PC-3 (cell line): ENCODE measurements around the gene SLC9A4. TPM values are rescaled to one million over a fixed set of nuclear protein-coding genes. Genes with fewer than 3 reads are reported as not detected.
A peak's percentile ranks its signal among the peaks of the same experiment; 100 is the strongest.

ENCODE experiments used
- ATAC-seq: fragments of 200-7000 bp; cut with Tn5 transposase; 2 replicates; pipeline ENCODE4 v1.9.1; 2020; ENCODE audit warnings: mild to moderate bottlenecking, moderate library complexity
- BruUV-seq: library from RNA; stranded (reverse); fragments of 400-500 nt; replicated peaks from 2 replicates; lab custom pipeline; 2021; lab: Mats Ljungman, UMichigan
- CTCF ChIA-PET: fragments of 300-600 bp; sonication (Branson Sonifier 250); formaldehyde crosslinking; loops from one replicate; lab custom pipeline; 2022; ENCODE audit warnings: antibody characterized with exemption; lab: Charles Lee
- POLR2A ChIA-PET: fragments of 300-600 bp; sonication (Branson Sonifier 250); formaldehyde crosslinking; loops from one replicate; lab custom pipeline; 2022; ENCODE audit warnings: antibody characterized with exemption; ENCODE audit not compliant: unreplicated experiment; lab: Charles Lee
- DNase-seq: peaks from one replicate; pipeline ENCODE4 v3.0.0-alpha.2; 2015
- H2AFZ ChIP-seq: fragments of 300-600 bp; sonication (generic); 2 replicates; pipeline ENCODE4 v1.6.0; 2016; ENCODE audit warnings: antibody characterized with exemption, low read length
- H3F3A ChIP-seq: fragments of 300-600 bp; sonication (generic); one replicate; pipeline ENCODE4 v1.6.0; 2017; ENCODE audit warnings: antibody characterized with exemption, low read length, control low read depth, mild to moderate bottlenecking; ENCODE audit not compliant: unreplicated experiment
- H3K27ac ChIP-seq: fragments of 300-600 bp; sonication (generic); 2 replicates; pipeline ENCODE4 v1.5.1; 2016; ENCODE audit warnings: mild to moderate bottlenecking, low read length
- H3K27me3 ChIP-seq: fragments of 300-600 bp; sonication (generic); 2 replicates; pipeline ENCODE4 v1.6.1; 2016; ENCODE audit warnings: low read length, mixed read lengths
- H3K36me3 ChIP-seq: fragments of 300-600 bp; sonication (generic); 2 replicates; pipeline ENCODE4 v1.6.1; 2016; ENCODE audit warnings: low read depth, mixed run types, low read length, mixed read lengths
- H3K4me1 ChIP-seq: fragments of 300-600 bp; sonication (generic); 2 replicates; pipeline ENCODE4 v1.5.1; 2016; ENCODE audit warnings: low read length; ENCODE audit not compliant: insufficient read depth
- H3K4me2 ChIP-seq: fragments of 300-600 bp; sonication (generic); 2 replicates; pipeline ENCODE4 v1.6.0; 2016; ENCODE audit warnings: low read length
- H3K4me3 ChIP-seq: fragments of 300-600 bp; sonication (generic); 2 replicates; pipeline ENCODE4 v1.5.1; 2016; ENCODE audit warnings: mild to moderate bottlenecking, low read length, mixed read lengths
- H3K79me2 ChIP-seq: fragments of 300-600 bp; sonication (generic); 2 replicates; pipeline ENCODE4 v1.6.1; 2017; ENCODE audit warnings: low read length, mixed read lengths
- H3K9ac ChIP-seq: fragments of 300-600 bp; sonication (generic); 2 replicates; pipeline ENCODE4 v1.6.0; 2016; ENCODE audit warnings: mild to moderate bottlenecking, low read length
- H3K9me2 ChIP-seq: fragments of 300-600 bp; sonication (generic); replicated peaks from 2 replicates; pipeline ENCODE4 v1.6.1; 2016; ENCODE audit warnings: mixed run types, low read length, mixed read lengths
- H3K9me3 ChIP-seq: fragments of 300-600 bp; sonication (generic); 2 replicates; pipeline ENCODE4 v1.6.1; 2016; ENCODE audit warnings: low read length, mixed read lengths
- H4K20me1 ChIP-seq: fragments of 300-600 bp; sonication (generic); 2 replicates; pipeline ENCODE4 v1.6.1; 2016; ENCODE audit warnings: low read length, mixed read lengths
- EZH2 ChIP-seq: fragments of 300-600 bp; sonication (generic); IDR thresholded peaks from one replicate; pipeline ENCODE4 v1.6.1; 2017; ENCODE audit warnings: antibody characterized with exemption, mild to moderate bottlenecking, low read length; ENCODE audit not compliant: unreplicated experiment
- EZH2phosphoT487 ChIP-seq: fragments of 300-600 bp; sonication (generic); IDR thresholded peaks from 2 replicates; pipeline ENCODE4 v1.6.1; 2018; ENCODE audit warnings: mild to moderate bottlenecking, antibody characterized with exemption, low read length, borderline replicate concordance
- intact Hi-C: fragments of 100-400 bp; cut with micrococcal nuclease; formaldehyde crosslinking; loops from 2 replicates; pipeline ENCODE4 v1.9.0; 2023
- total RNA-seq: library from RNA; depleted of rRNA; stranded (reverse); fragments of >200 nt; gene quantifications from 2 replicates; pipeline ENCODE4 v1.2.3, GENCODE V29; 2014
- TF ChIP-seq, protein P1 (sequence below): fragments of 300-600 bp; sonication (generic); conservative IDR thresholded peaks from 2 replicates; pipeline ENCODE4 v1.5.1; 2017; ENCODE audit warnings: antibody characterized with exemption, low read depth, mild to moderate bottlenecking, low read length

SLC9A4 gene
- total RNA-seq, 1 experiment from 2014 or later, result 0.04 TPM

DNA sequence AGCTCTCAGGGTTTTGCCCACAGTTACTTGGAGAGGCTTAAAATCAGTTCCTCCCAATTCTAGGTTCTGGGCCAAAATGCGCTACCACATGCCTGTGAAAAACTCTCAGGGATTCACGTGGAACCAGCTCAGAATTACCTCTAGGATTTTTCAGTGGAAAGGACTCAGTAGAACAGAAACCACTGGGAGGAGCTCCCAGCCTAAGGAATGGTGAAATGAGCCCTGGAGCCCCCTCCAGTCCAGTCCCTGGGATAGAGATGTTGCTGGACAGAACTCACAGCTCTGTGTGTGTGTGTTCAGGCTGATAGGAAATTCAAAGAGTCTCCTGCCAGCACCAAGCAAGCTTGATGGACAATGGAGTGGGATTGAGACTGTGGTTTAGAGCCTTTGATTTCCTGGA lies 21.1 kb upstream of the SLC9A4 start:
- CTCF ChIA-PET, result interaction anchor here (0.6 kb wide), 2 partner anchors 21 to 439 kb away, joined by 3 to 4 read pairs; partner anchors contain the start of gene SLC9A4
- POLR2A ChIA-PET, result no interaction called here
- Histone ChIP-seq H3K9ac (no peak overlapping the region), H3K27ac (no peak overlapping the region), H3K36me3 (no peaks in the 10 kb centered on the region), H3K79me2 (no peaks in the 10 kb centered on the region), H3F3A (no peaks in the 10 kb centered on the region), H3K27me3 (0 out of 2 replicates have a peak, but pooled peaks cover 5% of the 10 kb centered on the region), H3K4me3 (no peak overlapping the region), H2AFZ (no peak overlapping the region), H3K9me2 (no peaks in the 10 kb centered on the region), H3K9me3 (no peaks in the 10 kb centered on the region), H3K4me1 (no peaks in the 10 kb centered on the region), H4K20me1 (no peaks in the 10 kb centered on the region), H3K4me2 (no peak overlapping the region)
- DNase-seq, result peak; percentile 22
- TF ChIP-seq, protein P1, sequence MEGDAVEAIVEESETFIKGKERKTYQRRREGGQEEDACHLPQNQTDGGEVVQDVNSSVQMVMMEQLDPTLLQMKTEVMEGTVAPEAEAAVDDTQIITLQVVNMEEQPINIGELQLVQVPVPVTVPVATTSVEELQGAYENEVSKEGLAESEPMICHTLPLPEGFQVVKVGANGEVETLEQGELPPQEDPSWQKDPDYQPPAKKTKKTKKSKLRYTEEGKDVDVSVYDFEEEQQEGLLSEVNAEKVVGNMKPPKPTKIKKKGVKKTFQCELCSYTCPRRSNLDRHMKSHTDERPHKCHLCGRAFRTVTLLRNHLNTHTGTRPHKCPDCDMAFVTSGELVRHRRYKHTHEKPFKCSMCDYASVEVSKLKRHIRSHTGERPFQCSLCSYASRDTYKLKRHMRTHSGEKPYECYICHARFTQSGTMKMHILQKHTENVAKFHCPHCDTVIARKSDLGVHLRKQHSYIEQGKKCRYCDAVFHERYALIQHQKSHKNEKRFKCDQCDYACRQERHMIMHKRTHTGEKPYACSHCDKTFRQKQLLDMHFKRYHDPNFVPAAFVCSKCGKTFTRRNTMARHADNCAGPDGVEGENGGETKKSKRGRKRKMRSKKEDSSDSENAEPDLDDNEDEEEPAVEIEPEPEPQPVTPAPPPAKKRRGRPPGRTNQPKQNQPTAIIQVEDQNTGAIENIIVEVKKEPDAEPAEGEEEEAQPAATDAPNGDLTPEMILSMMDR, result peak; percentile 29; the same call in 1 of the 2 replicates
- no peak for TF ChIP-seq EZH2
- intact Hi-C loops, result no loop called here
- no peak for ATAC-seq
- BruUV-seq, result no TSS peak

- intact Hi-C loops, result no loop called here
- no peak for TF ChIP-seq EZH2
- no peak for TF ChIP-seq EZH2phosphoT487
- TF ChIP-seq, protein P1, result no peak
- H3K4me2 ChIP-seq, result no peak overlapping the region
Observed at GRCh38 chr2:102453501-102453900, 19.5 kb upstream of the SLC9A4 start.

DNA sequence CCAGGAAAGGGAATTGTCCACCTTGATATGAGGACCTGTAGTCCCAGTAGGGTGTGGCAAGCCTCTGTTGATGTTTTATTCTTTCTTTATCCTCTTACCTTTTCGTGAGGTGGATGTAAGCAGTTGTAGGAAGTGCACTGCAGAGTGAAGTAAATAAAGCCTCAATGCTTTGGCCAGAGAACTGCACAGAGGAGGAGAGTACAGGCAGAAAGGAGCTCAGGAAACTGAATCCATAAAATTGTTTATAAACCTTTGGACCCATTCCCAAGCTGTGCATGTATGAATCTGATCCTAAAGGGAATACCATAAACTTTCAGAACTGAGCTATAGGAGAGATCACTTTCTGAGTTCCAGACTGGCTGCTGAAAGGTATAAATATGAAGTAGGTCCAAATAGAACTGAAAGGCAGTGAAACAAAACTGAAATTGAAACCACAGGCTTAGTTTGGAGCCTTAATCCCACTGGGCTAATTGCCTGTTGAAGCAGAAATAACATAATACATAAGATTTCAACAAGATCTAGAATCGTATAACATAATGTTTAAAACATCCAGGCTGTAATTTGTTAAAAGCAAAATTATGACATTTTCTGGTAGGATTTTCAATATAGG lies 17.9 kb upstream of the SLC9A4 start:
- Histone ChIP-seq H3F3A (no peaks in the 10 kb centered on the region), H3K9me2 (no peaks in the 10 kb centered on the region), H3K9me3 (no peaks in the 10 kb centered on the region), H3K36me3 (no peaks in the 10 kb centered on the region), H3K4me2 (no peak overlapping the region), H3K4me1 (no peaks in the 10 kb centered on the region), H3K27ac (no peak overlapping the region), H3K9ac (no peak overlapping the region), H4K20me1 (no peaks in the 10 kb centered on the region), H3K4me3 (no peak overlapping the region), H3K79me2 (no peaks in the 10 kb centered on the region), H3K27me3 (peaks cover 16% of the 10 kb centered on the region; the same call in 1 of the 2 replicates), H2AFZ (no peak overlapping the region)
- ATAC-seq (no peak), DNase-seq (no peak)
- intact Hi-C loops, result no loop called here
- POLR2A ChIA-PET, result no interaction called here
- no TSS peak for BruUV-seq
- CTCF ChIA-PET, result no interaction called here
- TF ChIP-seq, protein P1, result no peak
- TF ChIP-seq EZH2 (no peak), EZH2phosphoT487 (no peak)

More at GRCh38 chr2:102453501-102453900, 19.5 kb upstream of the SLC9A4 start:
- no peak overlapping the region for H3K4me3 ChIP-seq
- POLR2A ChIA-PET, result interaction anchor here (0.6 kb wide), 1 partner anchor 1107 kb away, joined by 8 read pairs; no protein-coding TSS in a partner anchor
- no peaks in the 10 kb centered on the region for H4K20me1 ChIP-seq
- H3K27ac ChIP-seq, result no peak overlapping the region
- H3K4me1 ChIP-seq, result no peaks in the 10 kb centered on the region
- H3K36me3 ChIP-seq, result no peaks in the 10 kb centered on the region
- CTCF ChIA-PET, result interaction anchor here (0.6 kb wide), 1 partner anchor 181 kb away, joined by 4 read pairs; no protein-coding TSS in a partner anchor
- no peak overlapping the region for H2AFZ ChIP-seq
- no peaks in the 10 kb centered on the region for H3K79me2 ChIP-seq
- peaks cover 5% of the 10 kb centered on the region; the same call in 1 of the 2 replicates for H3K27me3 ChIP-seq
- no peaks in the 10 kb centered on the region for H3F3A ChIP-seq
- H3K9ac ChIP-seq, result no peak overlapping the region
- no TSS peak for BruUV-seq
- no peaks in the 10 kb centered on the region for H3K9me2 ChIP-seq
- DNase-seq (peak; percentile 26), ATAC-seq (no peak)
- H3K9me3 ChIP-seq, result no peaks in the 10 kb centered on the region
